Measurements from ENCODE around the gene CRIM1.
"Not testable (repeated sequence)": the region's sequence is repeated elsewhere in the genome, so short reads cannot be mapped to it uniquely, and the experiment has no call there.

The CRIM1 gene

GRCh38 chr2:36352701-36353100 lies 2.9 kb upstream of the CRIM1 start:
- DNase-seq (ENCODE audit: low spot score) (peak; percentile 51), FAIRE-seq (peak; percentile 82)

- FAIRE-seq, result no peak
Observed at GRCh38 chr2:36354811-36355150, 797 bp upstream of the CRIM1 start.

GRCh38 chr2:36355890-36356297 lies 316 bp downstream of the CRIM1 start:
- DNase-seq (ENCODE audit: low spot score), result no peak
- FAIRE-seq, result no peak

More at GRCh38 chr2:36354811-36355150, 797 bp upstream of the CRIM1 start:
- no peak for DNase-seq (ENCODE audit: low spot score)

- DNase-seq (ENCODE audit: low spot score) (peak; percentile 33), FAIRE-seq (no peak)
Observed at GRCh38 chr2:36356298-36356989, 866 bp downstream of the CRIM1 start.

GRCh38 chr2:36356990-36357846 lies 1.6 kb downstream of the CRIM1 start:
- FAIRE-seq (no peak), DNase-seq (ENCODE audit: low spot score) (peak; percentile 81)

- DNase-seq (ENCODE audit: low spot score), result peak; percentile 65
- FAIRE-seq, result peak; percentile 57
Observed at GRCh38 chr2:36357847-36358659, 2.5 kb downstream of the CRIM1 start.

GRCh38 chr2:36359067-36359466 lies 3.5 kb downstream of the CRIM1 start:
- DNase-seq (ENCODE audit: low spot score) (no peak), FAIRE-seq (peak; percentile 40)

- no peak for DNase-seq (ENCODE audit: low spot score)
- FAIRE-seq, result no peak
Observed at GRCh38 chr2:36360063-36360462, 4.5 kb downstream of the CRIM1 start.

- DNase-seq (ENCODE audit: low spot score) (no peak), FAIRE-seq (no peak)
Observed at GRCh38 chr2:36360834-36361233, 5.3 kb downstream of the CRIM1 start.

GRCh38 chr2:36361396-36361795 lies 5.8 kb downstream of the CRIM1 start:
- no peak for FAIRE-seq
- DNase-seq (ENCODE audit: low spot score), result no peak

- FAIRE-seq (no peak), DNase-seq (ENCODE audit: low spot score) (peak; percentile 26)
Observed at GRCh38 chr2:36362291-36362690, 6.7 kb downstream of the CRIM1 start.

GRCh38 chr2:36363085-36363484 lies 7.5 kb downstream of the CRIM1 start:
- not testable (repeated sequence) for FAIRE-seq; DNase-seq (ENCODE audit: low spot score)

- no peak for FAIRE-seq
- DNase-seq (ENCODE audit: low spot score), result no peak
Observed at GRCh38 chr2:36366491-36367120, 11.0 kb downstream of the CRIM1 start.

- FAIRE-seq, result no peak
- DNase-seq (ENCODE audit: low spot score), result no peak
Observed at GRCh38 chr2:36367486-36367885, 11.9 kb downstream of the CRIM1 start.

- FAIRE-seq, result peak; percentile 31
- DNase-seq (ENCODE audit: low spot score), result peak; percentile 49
Observed at GRCh38 chr2:36367895-36368353, 12.3 kb downstream of the CRIM1 start.

- FAIRE-seq (peak; percentile 64), DNase-seq (ENCODE audit: low spot score) (no peak)
Observed at GRCh38 chr2:36368438-36368837, 12.9 kb downstream of the CRIM1 start.

GRCh38 chr2:36369163-36369562 lies 13.6 kb downstream of the CRIM1 start:
- DNase-seq (ENCODE audit: low spot score) (no peak), FAIRE-seq (no peak)

- FAIRE-seq, result no peak
- DNase-seq (ENCODE audit: low spot score), result no peak
Observed at GRCh38 chr2:36369716-36370115, 14.1 kb downstream of the CRIM1 start.

- FAIRE-seq (no peak), DNase-seq (ENCODE audit: low spot score) (no peak)
Observed at GRCh38 chr2:36370281-36370680, 14.7 kb downstream of the CRIM1 start.

- no peak for FAIRE-seq
- no peak for DNase-seq (ENCODE audit: low spot score)
Observed at GRCh38 chr2:36371070-36371874, 15.7 kb downstream of the CRIM1 start.
